ENCODE results near the gene DHDH. TPM values are rescaled to one million over a fixed set of nuclear protein-coding genes. Genes with fewer than 3 reads are reported as not detected.

DHDH gene
- not detected for total RNA-seq

DNA sequence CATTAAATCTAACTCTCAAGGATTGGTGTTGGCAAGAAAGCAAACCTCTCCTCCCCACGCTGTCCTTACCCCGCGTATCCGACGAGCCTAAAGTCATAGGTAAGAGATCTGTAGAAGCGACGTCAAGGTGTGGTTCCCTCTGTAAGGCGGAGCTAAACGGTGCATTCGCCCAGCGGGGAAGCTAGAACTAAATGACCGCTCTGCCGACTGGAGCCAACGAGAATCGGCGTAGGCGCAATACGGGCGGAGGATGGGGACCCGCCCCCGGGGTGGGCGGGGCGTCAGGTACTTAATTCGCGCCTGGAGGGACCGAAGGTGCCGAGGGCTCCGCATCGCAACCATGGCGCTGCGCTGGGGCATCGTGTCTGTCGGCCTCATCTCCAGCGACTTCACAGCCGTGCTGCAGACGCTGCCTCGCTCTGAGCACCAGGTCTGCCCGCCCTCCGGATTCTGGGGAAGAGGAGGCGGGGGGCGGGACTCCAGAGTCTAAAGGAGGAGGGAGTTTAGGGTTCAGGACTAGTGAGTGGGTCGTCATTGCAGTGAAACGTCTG lies at the start of gene DHDH:
TSS of gene DHDH (plus strand) at position 318 of the 551 bp plus-strand sequence. CDS start at position 341, 23 bp downstream.

DNA sequence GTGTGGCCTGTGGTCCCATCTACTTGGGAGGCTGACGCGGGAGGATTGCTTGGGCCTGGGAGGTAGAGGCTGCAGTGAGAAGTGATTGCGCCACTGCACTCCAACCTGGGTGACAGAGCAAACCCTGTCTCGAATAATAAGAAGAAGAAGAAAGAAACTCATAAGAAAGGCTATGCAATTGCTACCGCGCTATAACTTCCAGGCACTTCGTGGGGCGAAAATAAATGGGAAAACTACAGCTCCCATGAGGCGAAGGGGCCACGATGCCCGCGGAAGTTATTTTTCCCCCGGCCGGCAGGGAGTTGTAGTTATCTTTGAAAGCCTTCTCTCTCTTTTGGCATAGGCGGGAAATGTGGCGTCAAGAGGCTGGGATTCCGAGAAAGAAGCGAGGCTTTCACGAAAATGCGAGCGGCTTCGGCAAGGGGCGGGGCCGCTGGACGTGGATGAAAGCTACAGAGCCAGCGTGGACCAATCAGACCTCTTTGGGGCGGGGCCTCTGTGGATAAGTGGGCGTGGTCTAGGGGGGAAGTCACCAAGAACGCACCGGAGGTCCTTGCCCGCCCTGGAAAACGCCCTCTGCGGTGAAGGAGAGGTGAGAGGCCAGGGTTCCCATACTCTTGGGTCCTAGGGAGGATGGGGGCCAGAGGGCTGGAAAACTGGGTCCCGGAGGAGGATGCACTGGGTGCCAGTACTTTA lies 33.6 kb upstream of the DHDH start, which contains the start of gene NUCB1:
TSS of gene NUCB1 (plus strand) at position 532 of the 696 bp plus-strand sequence. CDS start 485 bp downstream, outside the sequence.

DNA sequence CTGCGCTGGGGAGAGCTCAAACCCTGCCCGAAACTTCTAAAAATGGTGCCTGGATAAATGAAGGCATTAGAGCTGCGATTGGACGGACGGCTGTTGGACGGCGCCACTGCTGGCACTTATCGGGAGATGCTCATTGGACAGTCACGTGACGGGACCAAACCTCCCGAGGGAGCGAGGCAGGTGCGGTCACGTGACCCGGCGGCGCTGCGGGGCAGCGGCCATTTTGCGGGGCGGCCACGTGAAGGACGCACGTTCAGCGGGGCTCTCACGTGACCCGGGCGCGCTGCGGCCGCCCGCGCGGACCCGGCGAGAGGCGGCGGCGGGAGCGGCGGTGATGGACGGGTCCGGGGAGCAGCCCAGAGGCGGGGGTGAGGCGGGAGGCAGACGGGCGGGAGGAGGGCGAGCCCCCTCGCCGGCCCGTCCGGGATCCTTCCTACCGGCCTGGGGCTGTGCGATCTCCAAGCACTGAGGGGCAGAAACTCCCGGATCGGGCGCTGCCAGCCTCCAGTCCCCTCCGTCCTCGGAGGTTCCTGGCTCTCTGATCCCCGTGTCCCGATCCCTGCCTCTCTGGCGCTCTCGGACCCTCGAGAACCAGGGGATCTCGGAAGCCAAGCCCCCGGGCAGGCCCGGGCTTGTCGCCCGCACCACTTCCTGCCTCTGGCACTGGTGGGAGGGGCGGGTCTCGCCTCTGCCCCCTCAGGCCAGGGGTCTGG lies 21.3 kb downstream of the DHDH start, which contains the start of gene BAX:
TSS of gene BAX (plus strand) at position 281 of the 713 bp plus-strand sequence. CDS start at position 335, 54 bp downstream.

GRCh38 chr19:48965040-48965805 lies 31.7 kb downstream of the DHDH start, which contains the start of gene FTL:
FTL (plus strand) TSS chr19:48965309; CDS start chr19:48965508, 199 bp downstream.

GRCh38 chr19:48993175-48994034 lies 59.9 kb downstream of the DHDH start, which contains the start of the genes GYS1 and RUVBL2:
GYS1 (minus strand) TSS chr19:48993309; CDS start chr19:48993112, 197 bp downstream.
RUVBL2 (plus strand) TSS chr19:48993887; CDS start chr19:48993912, 25 bp downstream.

Other genes with a start within 250 kb of the DHDH start
- 0.44 TPM for gene FUT2, start 237.7 kb upstream of the DHDH start, total RNA-seq
- 4.2 TPM for gene MAMSTR, start 214.0 kb upstream of the DHDH start, total RNA-seq
- gene RASIP1, start 193.1 kb upstream of the DHDH start, total RNA-seq: 11.4 TPM
- not detected for gene IZUMO1, start 186.8 kb upstream of the DHDH start, total RNA-seq
- gene FUT1, start 181.1 kb upstream of the DHDH start, total RNA-seq: 1.9 TPM
- gene FGF21, start 178.2 kb upstream of the DHDH start, total RNA-seq: not detected
- gene BCAT2, start 122.7 kb upstream of the DHDH start, total RNA-seq: 27.3 TPM
- gene HSD17B14, start 97.2 kb upstream of the DHDH start, total RNA-seq: 13.8 TPM
- 10.8 TPM for gene PLEKHA4, start 65.1 kb upstream of the DHDH start, total RNA-seq
- gene PPP1R15A, start 61.3 kb upstream of the DHDH start, total RNA-seq: 42.4 TPM
- 0.22 TPM for gene TULP2, start 35.0 kb upstream of the DHDH start, total RNA-seq
- 153 TPM for gene NUCB1, start 33.4 kb upstream of the DHDH start, total RNA-seq
- gene BAX, start 21.2 kb downstream of the DHDH start, total RNA-seq: 24.8 TPM
- 1,146 TPM for gene FTL, start 31.6 kb downstream of the DHDH start, total RNA-seq
- gene GYS1, start 59.6 kb downstream of the DHDH start, total RNA-seq: 47.8 TPM
- gene RUVBL2, start 60.2 kb downstream of the DHDH start, total RNA-seq: 93.5 TPM
- gene LHB, start 83.4 kb downstream of the DHDH start, total RNA-seq: not detected
- not detected for gene CGB3, start 90.6 kb downstream of the DHDH start, total RNA-seq
- not detected for gene CGB2, start 98.2 kb downstream of the DHDH start, total RNA-seq
- gene CGB1, start 103.2 kb downstream of the DHDH start, total RNA-seq: not detected
- gene CGB5, start 110.1 kb downstream of the DHDH start, total RNA-seq: not detected
- not detected for gene CGB8, start 115.4 kb downstream of the DHDH start, total RNA-seq
- not detected for gene CGB7, start 124.0 kb downstream of the DHDH start, total RNA-seq
- 0.93 TPM for gene NTF4, start 131.1 kb downstream of the DHDH start, total RNA-seq
- 0.22 TPM for gene KCNA7, start 139.0 kb downstream of the DHDH start, total RNA-seq
- gene SNRNP70, start 151.8 kb downstream of the DHDH start, total RNA-seq: 301 TPM
- gene LIN7B, start 180.7 kb downstream of the DHDH start, total RNA-seq: 12.2 TPM
- 2.0 TPM for gene C19orf73, start 185.4 kb downstream of the DHDH start, total RNA-seq
- 27.9 TPM for gene PPFIA3, start 185.8 kb downstream of the DHDH start, total RNA-seq
- gene HRC, start 221.7 kb downstream of the DHDH start, total RNA-seq: 18.6 TPM
- 16.3 TPM for gene TRPM4, start 224.1 kb downstream of the DHDH start, total RNA-seq